Esophagus squamous epithelium (tissue), 4 donors: Measurements from ENCODE around the gene CRYZL1.

Experiments used
- POLR2A ChIP-seq, 4 donors: fragments of 450-650 bp; IDR thresholded peaks; one replicate each; pipeline ENCODE4 v1.6.1; 2017; ENCODE audit warnings: antibody characterized with exemption in 4 of 4, mild to moderate bottlenecking in 4 of 4, moderate library complexity in 3 of 4
- TF ChIP-seq, protein P1 (sequence below), 6 experiments: fragments of 450-650 bp in 4 of 6; fragments of 200-600 bp in 2 of 6; sonication (generic) in 2 of 6; IDR thresholded peaks; one replicate each; pipeline ENCODE4 v1.5.1; 2016 to 2019; ENCODE audit warnings: antibody characterized with exemption in 6 of 6, mild to moderate bottlenecking in 4 of 6, moderate library complexity in 4 of 6

DNA sequence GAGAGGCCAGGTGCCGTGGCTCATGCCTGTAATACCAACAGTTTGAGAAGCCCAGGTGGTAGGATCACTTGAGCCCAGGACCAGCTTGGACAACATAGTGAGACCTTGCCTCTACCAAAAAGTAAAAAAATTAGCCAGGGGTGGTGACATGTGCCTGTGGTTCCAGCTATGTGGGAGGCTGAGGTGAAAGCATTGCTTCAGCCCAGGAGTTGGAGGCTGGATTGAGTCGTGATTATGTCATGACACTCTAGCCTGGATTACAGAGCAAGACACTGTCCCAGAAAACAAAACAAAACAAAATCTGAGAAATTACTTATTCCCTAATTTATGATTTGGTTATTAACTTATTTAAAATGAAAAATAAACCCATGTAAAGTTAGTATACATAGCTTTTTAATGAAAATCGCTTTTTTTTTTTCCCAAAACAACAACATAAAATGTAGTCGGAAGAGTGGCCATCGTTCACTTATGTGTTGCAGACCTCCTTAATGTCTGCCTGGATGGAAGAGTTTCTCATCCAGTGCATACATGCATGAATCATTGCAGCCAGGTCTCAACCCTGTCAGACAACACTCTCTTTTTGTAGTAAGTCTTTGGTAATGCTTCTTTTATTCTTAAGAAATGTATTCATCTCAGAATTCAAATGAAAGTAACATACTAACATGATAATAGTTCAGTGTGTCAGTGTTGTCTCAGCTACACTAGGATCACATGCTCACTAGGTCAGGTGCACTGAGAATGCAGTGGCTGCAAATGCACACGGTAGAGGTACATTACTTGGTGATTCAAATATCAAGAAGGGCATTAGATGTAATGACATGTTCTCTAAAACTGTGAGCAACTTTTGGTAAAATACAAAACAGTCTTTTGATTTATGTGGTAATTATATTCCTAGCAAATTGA is 28.8 kb upstream of the CRYZL1 start:
- TF ChIP-seq POLR2A (IDR thresholded peaks at IDR 0.05), result no peak
- TF ChIP-seq, protein P1, sequence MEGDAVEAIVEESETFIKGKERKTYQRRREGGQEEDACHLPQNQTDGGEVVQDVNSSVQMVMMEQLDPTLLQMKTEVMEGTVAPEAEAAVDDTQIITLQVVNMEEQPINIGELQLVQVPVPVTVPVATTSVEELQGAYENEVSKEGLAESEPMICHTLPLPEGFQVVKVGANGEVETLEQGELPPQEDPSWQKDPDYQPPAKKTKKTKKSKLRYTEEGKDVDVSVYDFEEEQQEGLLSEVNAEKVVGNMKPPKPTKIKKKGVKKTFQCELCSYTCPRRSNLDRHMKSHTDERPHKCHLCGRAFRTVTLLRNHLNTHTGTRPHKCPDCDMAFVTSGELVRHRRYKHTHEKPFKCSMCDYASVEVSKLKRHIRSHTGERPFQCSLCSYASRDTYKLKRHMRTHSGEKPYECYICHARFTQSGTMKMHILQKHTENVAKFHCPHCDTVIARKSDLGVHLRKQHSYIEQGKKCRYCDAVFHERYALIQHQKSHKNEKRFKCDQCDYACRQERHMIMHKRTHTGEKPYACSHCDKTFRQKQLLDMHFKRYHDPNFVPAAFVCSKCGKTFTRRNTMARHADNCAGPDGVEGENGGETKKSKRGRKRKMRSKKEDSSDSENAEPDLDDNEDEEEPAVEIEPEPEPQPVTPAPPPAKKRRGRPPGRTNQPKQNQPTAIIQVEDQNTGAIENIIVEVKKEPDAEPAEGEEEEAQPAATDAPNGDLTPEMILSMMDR (IDR thresholded peaks at IDR 0.05), result no peak
